HepG2 (cell line): Measurements from ENCODE around the gene NMBR. TPM values are rescaled to one million over a fixed set of nuclear protein-coding genes. Genes with fewer than 3 reads are reported as not detected.

Source experiments
- DPF2 ChIP-seq: sonication (generic); formaldehyde crosslinking; IDR thresholded peaks from 2 replicates; pipeline ENCODE4 v1.4.0; 2020; ENCODE audit warnings: mild to moderate bottlenecking, low read depth, missing genetic modification reagents, borderline replicate concordance
- ELF3 ChIP-seq: IDR thresholded peaks from 2 replicates; pipeline ENCODE4 v1.6.1; 2016; ENCODE audit warnings: missing genetic modification reagents, missing compliant biosample characterization
- HHEX ChIP-seq: IDR thresholded peaks from 2 replicates; pipeline ENCODE4 v1.6.1; 2016; ENCODE audit warnings: control low read depth
- KAT8 ChIP-seq: IDR thresholded peaks from 2 replicates; pipeline ENCODE4 v1.6.1; 2016; ENCODE audit warnings: missing genetic modification reagents, missing compliant biosample characterization
- MED1 ChIP-seq: sonication (generic); formaldehyde crosslinking; IDR thresholded peaks from 2 replicates; pipeline ENCODE4 v1.4.0; 2020; ENCODE audit warnings: missing genetic modification reagents
- MYNN ChIP-seq: sonication (generic); formaldehyde crosslinking; IDR thresholded peaks from 2 replicates; pipeline ENCODE4 v1.4.0; 2020; ENCODE audit warnings: mild to moderate bottlenecking, low read depth, missing genetic modification reagents
- NAIF1 ChIP-seq: sonication (generic); formaldehyde crosslinking; IDR thresholded peaks from 2 replicates; pipeline ENCODE4 v1.5.0; 2020; ENCODE audit warnings: mild to moderate bottlenecking, missing genetic modification reagents, borderline replicate concordance
- PITX1 ChIP-seq: sonication (generic); formaldehyde crosslinking; IDR thresholded peaks from 2 replicates; pipeline ENCODE4 v1.5.1; 2020; ENCODE audit warnings: mild to moderate bottlenecking, missing genetic modification reagents
- PRPF4 ChIP-seq: fragments of 200-400 bp; formaldehyde crosslinking; IDR thresholded peaks from 2 replicates; pipeline ENCODE4 v1.6.1; 2016; ENCODE audit warnings: low read length, low read depth; ENCODE audit not compliant: poor library complexity, severe bottlenecking
- RNF2 ChIP-seq: fragments of 450-650 bp; conservative IDR thresholded peaks from 2 replicates; pipeline ENCODE4 v1.6.1; 2016; ENCODE audit warnings: low read depth
- SNAI1 ChIP-seq: sonication (generic); formaldehyde crosslinking; IDR thresholded peaks from 2 replicates; pipeline ENCODE4 v1.5.0; 2020; ENCODE audit warnings: mild to moderate bottlenecking, missing genetic modification reagents, borderline replicate concordance
- SP1 ChIP-seq, 2 experiments: fragments of 450-650 bp in 1 of 2; sonication (generic) in 1 of 2; formaldehyde crosslinking in 1 of 2; IDR thresholded peaks; 2 replicates each; pipeline versions ENCODE4 v1.4.0 to v1.6.1; 2016 to 2020; ENCODE audit warnings: missing genetic modification reagents in 1 of 2
- TBP ChIP-seq: sonication (generic); formaldehyde crosslinking; IDR thresholded peaks from 2 replicates; pipeline ENCODE4 v1.5.0; 2020; ENCODE audit warnings: missing genetic modification reagents
- THAP9 ChIP-seq: sonication (generic); formaldehyde crosslinking; IDR thresholded peaks from 2 replicates; pipeline ENCODE4; 2020; ENCODE audit warnings: missing genetic modification reagents, mild to moderate bottlenecking, borderline replicate concordance
- ZFP36 ChIP-seq: fragments of 150-350 bp; IDR thresholded peaks from 2 replicates; pipeline ENCODE4 v1.6.1; 2018; ENCODE audit warnings: borderline replicate concordance, low read length, low read depth; ENCODE audit not compliant: partially characterized antibody
- ZHX2 ChIP-seq, 2 experiments: sonication (generic) in 1 of 2; formaldehyde crosslinking in 1 of 2; IDR thresholded peaks; 2 replicates each; pipeline versions ENCODE4 v1.6.1 to v1.9.0; 2014 to 2022; ENCODE audit warnings: antibody characterized with exemption in 1 of 2, borderline replicate concordance in 1 of 2, inconsistent platforms in 1 of 2, low read depth in 1 of 2, missing genetic modification reagents in 1 of 2
- ZNF44 ChIP-seq: sonication (generic); formaldehyde crosslinking; IDR thresholded peaks from 2 replicates; pipeline ENCODE4 v1.5.1; 2020; ENCODE audit warnings: mild to moderate bottlenecking, missing genetic modification reagents
- ZNF615 ChIP-seq: sonication (generic); formaldehyde crosslinking; IDR thresholded peaks from 2 replicates; pipeline ENCODE4 v1.5.0; 2020; ENCODE audit warnings: mild to moderate bottlenecking, missing genetic modification reagents, borderline replicate concordance
- polyA plus RNA-seq, 8 experiments: library from polyadenylated mRNA; depleted of rRNA in 3 of 8; stranded (reverse) in 7 of 8; unstranded in 1 of 8; fragments of >200 nt; fragmentation: Illumina TruSeq in 4 of 8; extraction: Trizol in 4 of 8; gene quantifications; 2 replicates each; pipeline versions ENCODE4 v1.2.1 to v1.2.3, GENCODE V29; 2011 to 2016; ENCODE audit warnings: low read depth in 4 of 8, missing spikeins in 1 of 8, mixed read lengths in 1 of 8; ENCODE audit not compliant: insufficient read depth in 1 of 8
- total RNA-seq, 5 experiments: library from RNA; depleted of rRNA; stranded (reverse); fragments of >200 nt; fragmentation: Illumina TruSeq; extraction: Trizol; gene quantifications; 2 replicates each; pipeline ENCODE4 v1.2.3, GENCODE V29; 2016; ENCODE audit warnings: low read depth in 1 of 5

Gene NMBR
- total and polyA plus RNA-seq, 2 of the 13 experiments (the other 11 are each of a cell fraction or from before 2014, with no cell fraction given): not detected

GRCh38 chr6:142146828-142147662, at the start of gene NMBR, which contains the start of gene VTA1 (continued):
- TF ChIP-seq ZNF615 (peak; percentile 95; the same call in 1 of the 2 replicates), HHEX (no peak), DPF2 (no peak), ZFP36 (no peak), SNAI1 (CRISPR knock-in tag) (no peak), NAIF1 (CRISPR knock-in tag) (peak; percentile 87), ZNF44 (CRISPR knock-in tag) (peak; percentile 90; the same call in 1 of the 2 replicates), MED1 (peak; percentile 93), PRPF4 (no peak), RNF2 (peak; percentile 88), PITX1 (CRISPR knock-in tag) (peak; percentile 77; the same call in 1 of the 2 replicates), SP1 (IDR thresholded peaks at IDR 0.05) (no peak), SP1 (CRISPR knock-in tag; IDR thresholded peaks at IDR 0.05) (peak; percentile 77), THAP9 (CRISPR knock-in tag) (peak; percentile 98), MYNN (CRISPR knock-in tag) (no peak), ELF3 (CRISPR knock-in tag) (peak; percentile 99), TBP (no peak), ZHX2 (IDR thresholded peaks at IDR 0.05; ENCODE audit: low read depth) (peak; percentile 93), ZHX2 (CRISPR knock-in tag; IDR thresholded peaks at IDR 0.05; ENCODE audit: borderline replicate concordance) (no peak), KAT8 (peak; percentile 100)
